Limb (tissue), 2 donors: ENCODE data around the gene SLC2A4RG.
"Not testable (repeated sequence)": the region's sequence is repeated elsewhere in the genome, so short reads cannot be mapped to it uniquely, and the experiment has no call there.

Source experiments
- DNase-seq, 2 donors: peaks; one replicate each; pipeline ENCODE4 v3.0.0-alpha.2; 2016; ENCODE audit errors: extremely low spot score in 2 of 2

The SLC2A4RG gene

DNA sequence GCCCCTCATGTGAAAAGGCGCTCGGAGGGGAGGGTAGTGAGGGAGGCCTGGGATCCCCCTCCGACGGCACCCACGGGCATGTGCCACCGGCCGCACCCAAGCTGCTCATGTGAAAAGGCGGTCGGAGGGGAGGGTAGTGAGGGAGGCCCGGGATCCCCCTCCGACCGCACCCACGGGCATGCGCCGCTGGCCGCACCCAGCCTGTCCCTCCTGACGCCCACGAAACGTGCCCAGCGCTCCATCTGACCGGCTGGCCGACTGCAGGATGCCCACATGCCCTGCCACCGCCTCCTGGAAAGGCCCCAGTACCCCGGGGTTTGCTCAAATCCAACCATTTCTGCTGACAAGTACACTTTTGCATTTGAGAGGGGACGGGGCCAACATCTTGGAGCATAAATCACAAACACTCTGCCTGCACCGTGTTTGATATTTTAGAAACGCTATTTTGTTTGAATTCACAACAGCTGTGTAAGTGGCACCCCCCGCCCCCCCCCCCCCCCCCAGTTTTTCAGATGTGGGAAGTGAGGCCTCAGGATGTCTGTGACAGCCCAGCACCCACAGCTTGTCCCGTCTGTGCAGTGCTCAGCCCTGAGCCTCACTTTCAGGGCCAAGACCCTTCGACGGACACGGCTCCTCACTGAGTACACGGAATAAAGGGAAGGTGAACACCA is 34.1 kb downstream of the SLC2A4RG start:
- DNase-seq = no peak

DNA sequence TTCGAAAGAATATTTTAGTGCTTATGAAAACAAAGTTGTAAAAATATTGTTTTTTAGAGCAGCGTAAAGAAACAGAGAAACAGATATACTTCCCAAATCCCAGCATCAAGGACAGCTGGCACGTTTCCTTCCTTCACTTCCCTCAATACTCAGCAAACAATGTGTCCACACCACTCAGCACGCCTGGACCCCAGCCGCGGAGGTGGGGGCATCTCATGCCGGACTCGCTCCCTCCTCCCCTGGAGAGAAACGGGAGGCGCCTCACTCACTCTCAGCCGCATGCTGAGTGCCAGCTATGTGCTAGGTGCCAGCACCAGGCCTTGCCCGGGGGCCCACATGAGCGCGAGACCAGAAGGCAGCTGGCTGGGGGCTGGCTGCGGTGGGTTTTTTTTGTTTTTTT is 34.7 kb downstream of the SLC2A4RG start:
- DNase-seq = no peak

- DNase-seq = peak; percentile 78 to 91
Observed at GRCh38 chr20:63775096-63775978, 35.8 kb downstream of the SLC2A4RG start.

DNA sequence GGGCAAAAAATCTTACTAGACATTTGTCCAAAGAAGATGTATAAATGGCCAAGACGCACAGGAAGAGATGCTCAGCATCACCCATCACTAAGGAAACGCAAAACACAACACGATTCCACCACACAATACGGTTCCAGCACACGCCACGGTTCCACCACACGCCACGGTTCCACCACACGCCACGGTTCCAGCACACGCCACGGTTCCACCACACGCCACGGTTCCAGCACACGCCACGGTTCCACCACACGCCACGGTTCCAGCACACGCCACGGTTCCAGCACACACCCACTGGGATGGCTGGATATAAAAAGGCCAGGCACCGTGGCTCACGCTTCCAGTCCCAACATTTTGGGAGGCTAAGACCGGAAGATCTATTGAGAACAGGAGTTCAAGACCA is 37.3 kb downstream of the SLC2A4RG start:
- not testable (repeated sequence) for DNase-seq

DNA sequence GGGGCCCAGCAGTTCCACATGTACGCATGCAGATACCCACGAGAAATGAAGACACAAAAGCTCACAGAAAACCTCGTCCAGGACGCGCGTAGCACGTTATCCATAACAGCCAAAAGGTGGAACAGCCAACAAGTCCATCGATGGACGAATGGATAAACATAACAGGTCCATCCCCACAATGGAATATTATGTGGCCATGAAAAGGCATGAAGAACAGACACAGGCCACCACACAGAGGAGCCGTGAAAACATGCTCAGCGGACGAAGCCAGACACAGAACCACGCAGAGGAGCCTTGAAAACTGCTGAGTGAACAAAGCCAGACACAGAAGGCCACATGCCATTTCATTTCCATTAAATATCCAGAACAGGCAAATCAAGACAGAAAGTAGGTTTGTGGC is 38.0 kb downstream of the SLC2A4RG start:
- no peak for DNase-seq

DNA sequence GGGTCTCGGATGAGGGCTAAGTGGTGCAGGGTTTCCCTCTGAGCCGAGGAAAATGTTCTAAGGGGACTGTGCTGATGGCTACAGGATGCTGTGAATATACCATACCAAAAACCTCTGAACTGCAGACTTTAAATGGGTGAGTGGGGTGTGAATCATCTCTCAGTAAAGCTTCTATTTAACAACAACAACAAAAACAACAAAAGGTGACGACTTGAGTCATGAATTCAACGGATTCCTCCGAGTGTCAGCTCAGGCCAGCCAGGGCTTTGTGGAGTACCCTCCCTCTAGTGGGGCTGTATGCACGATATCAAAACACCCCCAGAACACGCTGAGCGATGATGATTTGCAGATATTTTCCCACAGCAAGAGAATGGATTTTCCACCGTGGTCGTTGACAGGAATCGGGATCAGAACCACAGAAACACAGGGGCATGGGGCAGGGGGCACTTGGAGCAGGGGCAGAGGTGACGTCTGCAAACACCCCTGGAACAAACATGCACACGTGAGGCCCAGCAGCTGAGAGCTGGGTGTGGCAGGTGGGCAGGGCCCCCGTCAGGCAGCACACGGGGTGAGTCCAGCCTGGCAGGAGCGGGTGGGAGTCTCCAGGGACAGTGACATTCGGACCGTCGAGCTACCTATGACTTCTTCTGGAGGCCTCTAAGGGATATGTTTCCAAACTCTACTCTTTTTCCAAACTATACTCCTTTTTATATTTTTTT is 38.6 kb downstream of the SLC2A4RG start:
- no peak for DNase-seq

DNA sequence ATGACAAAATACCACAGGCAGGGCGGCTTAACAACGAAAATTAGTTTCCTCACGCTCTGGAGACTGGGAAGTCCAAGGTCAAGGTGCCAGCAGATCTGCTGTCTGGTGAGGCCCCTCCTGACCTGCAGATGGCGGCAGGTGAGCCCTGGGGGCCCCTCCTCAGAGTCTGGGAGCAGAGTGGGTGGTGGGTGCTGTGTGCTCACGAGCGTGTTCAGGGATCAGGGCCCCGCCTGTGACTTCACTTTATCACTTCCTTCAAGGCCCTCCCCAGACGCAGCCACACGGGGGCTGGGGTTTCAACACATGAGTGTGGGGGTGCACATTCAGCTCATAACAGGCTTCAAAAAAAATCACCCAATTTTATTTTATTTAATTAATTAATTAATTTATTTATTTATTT is 39.3 kb downstream of the SLC2A4RG start:
- no peak for DNase-seq

DNA sequence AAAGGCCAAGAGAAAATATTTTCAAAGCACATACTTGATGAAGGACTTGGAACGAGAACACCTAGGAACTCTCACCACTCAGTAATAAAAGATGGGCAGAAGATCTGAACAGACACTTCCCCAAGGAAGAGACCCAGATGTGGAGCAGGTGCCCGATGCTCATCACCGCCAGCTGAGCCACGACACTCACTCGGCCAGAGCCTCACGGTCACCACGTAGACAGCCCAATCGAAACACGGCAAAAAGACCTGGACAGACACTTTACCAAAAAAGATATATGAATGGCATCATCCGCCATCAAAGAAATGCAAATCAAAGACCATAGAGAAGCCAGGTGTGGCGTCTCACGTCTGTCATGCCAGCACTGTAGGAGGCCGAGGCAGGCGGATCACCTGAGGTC is 41.6 kb downstream of the SLC2A4RG start:
- no peak for DNase-seq

DNA sequence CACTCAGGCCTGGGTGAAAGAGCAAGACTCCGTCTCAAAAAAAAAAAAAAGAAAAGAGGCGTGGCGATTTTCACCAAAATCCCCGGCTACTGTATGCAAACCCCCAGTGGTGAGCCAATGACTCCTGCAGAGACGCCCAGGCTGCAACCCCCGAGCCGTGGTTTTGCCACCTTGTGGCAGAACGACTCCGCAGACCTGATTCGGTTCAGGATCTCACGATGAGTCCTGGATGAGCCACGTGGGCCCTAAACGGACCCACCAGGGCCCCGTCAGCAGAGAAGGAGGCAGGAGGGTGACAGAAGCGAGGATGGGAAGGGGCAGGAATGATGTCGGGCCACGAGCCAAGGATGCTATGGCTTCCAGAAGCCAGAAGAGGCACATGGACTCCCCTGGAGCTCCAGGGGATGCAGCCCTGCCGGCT is 42.5 kb downstream of the SLC2A4RG start:
- DNase-seq = no peak

DNA sequence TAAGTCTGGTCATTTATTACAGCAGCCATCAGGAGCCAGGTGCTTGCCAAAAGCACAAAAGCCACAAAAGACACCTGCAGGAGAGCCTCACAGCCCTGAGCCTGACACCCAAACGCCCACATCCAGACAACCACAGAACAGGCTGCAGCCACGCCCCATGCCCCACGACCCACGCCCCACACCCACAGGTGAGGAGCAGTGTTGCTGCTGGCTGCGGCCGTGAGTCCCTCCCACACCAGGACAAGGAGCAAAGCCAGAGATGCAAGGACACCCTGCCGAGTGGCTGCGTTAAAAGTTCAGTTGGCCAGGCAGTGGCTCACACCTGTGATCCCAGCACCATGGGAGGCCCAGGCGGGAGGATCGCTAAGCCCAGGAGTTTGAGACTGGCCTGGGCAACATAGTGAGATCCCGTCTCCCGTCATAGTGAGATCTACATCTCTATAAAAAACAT is 43.0 kb downstream of the SLC2A4RG start:
- DNase-seq = no peak

DNA sequence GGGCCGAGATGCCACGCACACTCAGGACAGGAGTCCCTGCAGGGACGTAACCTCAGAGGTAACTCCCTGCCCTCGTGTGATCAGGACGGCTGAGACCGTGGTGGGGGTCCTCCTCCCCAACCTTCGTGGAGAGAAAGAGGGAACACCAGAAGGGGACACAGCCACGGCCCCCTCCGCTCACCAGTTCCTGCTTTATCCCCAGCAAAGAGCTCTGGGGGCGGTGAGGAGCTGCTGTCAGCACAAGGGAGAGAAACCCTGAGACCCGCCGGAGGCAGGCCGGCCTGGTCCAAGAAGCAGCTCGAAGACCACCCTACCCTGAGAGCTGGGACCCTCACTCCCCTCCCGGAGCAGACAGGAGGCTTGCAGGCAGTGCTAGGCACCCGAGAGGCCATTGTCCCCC is 44.4 kb downstream of the SLC2A4RG start:
- no peak for DNase-seq

DNA sequence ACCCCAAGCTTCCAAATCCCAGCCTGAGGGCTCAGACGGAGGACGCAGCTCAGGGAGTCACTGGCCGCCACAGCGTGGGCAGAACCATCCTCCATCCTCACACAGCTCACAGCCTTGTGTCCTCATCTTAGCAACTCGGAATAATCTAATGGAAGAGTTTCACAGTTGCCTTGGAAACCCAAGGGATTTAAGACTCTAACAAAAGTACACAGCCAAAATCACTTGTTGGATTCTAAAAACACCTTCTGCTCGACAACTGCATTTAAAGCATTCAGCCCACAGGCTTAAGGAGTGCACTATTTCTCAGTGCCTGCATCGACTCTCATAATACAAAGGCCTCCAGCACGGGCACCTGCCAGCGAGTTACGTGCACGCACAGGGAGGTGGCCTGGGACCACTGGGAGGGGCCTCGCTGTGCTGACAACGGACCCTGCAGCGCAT is 46.1 kb downstream of the SLC2A4RG start:
- no peak for DNase-seq

- no peak for DNase-seq
Observed at GRCh38 chr20:63787302-63787701, 47.7 kb downstream of the SLC2A4RG start.

GRCh38 chr20:63787749-63788148 is 48.2 kb downstream of the SLC2A4RG start:
- no peak for DNase-seq

DNA sequence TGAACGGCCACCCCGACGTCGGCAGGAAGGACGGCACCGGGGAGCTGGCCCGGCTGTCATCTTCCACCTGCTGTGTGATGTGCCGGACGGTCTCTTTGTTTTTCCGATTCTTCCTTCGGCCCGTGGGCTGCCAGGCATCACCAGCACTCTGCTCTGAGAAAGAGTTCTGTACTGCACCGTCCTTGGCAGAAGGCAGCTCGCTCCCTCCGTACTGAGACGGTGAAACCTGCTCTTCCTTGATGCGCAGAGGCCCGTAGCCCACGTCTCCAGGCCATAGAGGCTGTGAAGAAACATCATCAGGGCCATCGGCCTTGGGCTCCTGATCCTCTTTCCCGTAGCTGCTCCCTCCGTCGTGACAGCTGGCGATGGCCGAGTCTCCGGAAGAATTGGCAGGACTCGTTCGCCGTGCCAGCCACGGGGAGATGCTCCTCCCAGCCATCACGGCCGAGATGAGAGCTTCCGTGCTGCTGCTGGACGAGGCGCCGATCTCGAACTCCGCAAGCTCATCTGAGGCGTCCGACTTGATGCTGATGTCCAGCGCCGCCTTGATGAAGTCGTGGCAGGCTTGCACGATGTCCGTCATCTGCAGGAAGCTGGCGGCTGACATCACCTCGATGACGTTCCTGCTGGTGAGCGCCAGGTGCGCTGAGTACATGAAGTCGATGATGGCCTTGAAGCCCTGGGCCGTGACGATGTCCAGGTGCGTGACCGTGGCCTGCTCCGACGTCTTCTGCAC is 50.4 kb downstream of the SLC2A4RG start:
- DNase-seq = no peak

GRCh38 chr20:63790572-63791168 is 51.1 kb downstream of the SLC2A4RG start:
- DNase-seq = no peak

- DNase-seq = no peak
Observed at GRCh38 chr20:63791497-63792156, 52.1 kb downstream of the SLC2A4RG start.

- no peak for DNase-seq
Observed at GRCh38 chr20:63792866-63793265, 53.3 kb downstream of the SLC2A4RG start.
